HEK293T (cell line): ENCODE results near the gene PJA1.

Source experiments
- CTCF ChIA-PET: fragments of 350-600 bp; formaldehyde crosslinking; extraction: SDS; loops from one replicate; lab custom pipeline; 2021; ENCODE audit warnings: antibody characterized with exemption, inconsistent platforms; lab: Yijun Ruan, JAX
- POLR2A ChIA-PET: fragments of 350-600 bp; formaldehyde crosslinking; extraction: SDS; loops from one replicate; lab custom pipeline; 2020; ENCODE audit warnings: antibody characterized with exemption, inconsistent platforms; lab: Yijun Ruan, JAX
- DNase-seq: peaks from one replicate; pipeline ENCODE4 v3.0.0; 2012; ENCODE audit warnings: mixed read lengths; ENCODE audit errors: extremely low spot score
- ARNT ChIP-seq: fragments of 450-650 bp; IDR thresholded peaks from 2 replicates; pipeline ENCODE4 v1.6.1; 2017; ENCODE audit warnings: mild to moderate bottlenecking
- BHLHE40 ChIP-seq: fragments of 450-650 bp; IDR thresholded peaks from 2 replicates; pipeline ENCODE4 v1.6.1; 2016; ENCODE audit warnings: mild to moderate bottlenecking, moderate library complexity, borderline replicate concordance
- CTBP1 ChIP-seq: fragments of 450-650 bp; IDR thresholded peaks from 2 replicates; pipeline ENCODE4 v1.6.1; 2016; ENCODE audit warnings: borderline replicate concordance
- ELF4 ChIP-seq: fragments of 450-650 bp; IDR thresholded peaks from 2 replicates; pipeline ENCODE4 v1.6.1; 2017; ENCODE audit warnings: antibody characterized with exemption
- FOXA1 ChIP-seq: fragments of 450-650 bp; IDR thresholded peaks from 2 replicates; pipeline ENCODE4 v1.6.1; 2016; ENCODE audit warnings: mild to moderate bottlenecking
- FOXK2 ChIP-seq: fragments of 450-650 bp; IDR thresholded peaks from 2 replicates; pipeline ENCODE4 v1.6.1; 2016; ENCODE audit warnings: mild to moderate bottlenecking
- FOXM1 ChIP-seq: fragments of 450-650 bp; IDR thresholded peaks from 2 replicates; pipeline ENCODE4 v1.6.1; 2017; ENCODE audit warnings: mild to moderate bottlenecking, borderline replicate concordance
- HDGF ChIP-seq: fragments of 450-650 bp; IDR thresholded peaks from 2 replicates; pipeline ENCODE4 v1.6.1; 2017; ENCODE audit warnings: antibody characterized with exemption, borderline replicate concordance
- L3MBTL2 ChIP-seq: fragments of 450-650 bp; conservative IDR thresholded peaks from 2 replicates; pipeline ENCODE4 v1.6.1; 2016; ENCODE audit warnings: mild to moderate bottlenecking
- LEF1 ChIP-seq: fragments of 450-650 bp; IDR thresholded peaks from 2 replicates; pipeline ENCODE4 v1.6.1; 2017; ENCODE audit warnings: mild to moderate bottlenecking, borderline replicate concordance
- NFRKB ChIP-seq: fragments of 450-650 bp; IDR thresholded peaks from 2 replicates; pipeline ENCODE4 v1.6.1; 2016; ENCODE audit warnings: mild to moderate bottlenecking, moderate library complexity
- PKNOX1 ChIP-seq: fragments of 450-650 bp; IDR thresholded peaks from 2 replicates; pipeline ENCODE4 v1.6.1; 2016
- SP1 ChIP-seq: fragments of 450-650 bp; IDR thresholded peaks from 2 replicates; pipeline ENCODE4 v1.6.1; 2017
- SUZ12 ChIP-seq: fragments of 450-650 bp; IDR thresholded peaks from 2 replicates; pipeline ENCODE4 v1.6.1; 2016; ENCODE audit warnings: mild to moderate bottlenecking
- TARDBP ChIP-seq: fragments of 450-650 bp; IDR thresholded peaks from 2 replicates; pipeline ENCODE4 v1.6.1; 2016
- ZNF384 ChIP-seq: fragments of 450-650 bp; IDR thresholded peaks from 2 replicates; pipeline ENCODE4 v1.6.1; 2016

Gene PJA1

GRCh38 chrX:69151866-69152284 lies 13.4 kb downstream of the PJA1 start:
- CTCF ChIA-PET, result no interaction called here

GRCh38 chrX:69150281-69150960 lies 14.8 kb downstream of the PJA1 start:
- DNase-seq, result no peak
- ChIA-PET CTCF (no interaction called here), POLR2A (interaction anchor here (1.5 kb wide), 1 partner anchor 322 kb away, joined by 3 read pairs; the partner anchor contains the start of gene EFNB1)
- no peak for TF ChIP-seq ELF4
- no peak for TF ChIP-seq FOXM1
- no peak for TF ChIP-seq PKNOX1
- TF ChIP-seq L3MBTL2, result no peak
- TF ChIP-seq FOXK2, result no peak
- TF ChIP-seq SUZ12, result no peak
- TF ChIP-seq BHLHE40, result no peak
- TF ChIP-seq ARNT, result no peak
- TF ChIP-seq TARDBP, result no peak
- TF ChIP-seq ZNF384, result no peak
- TF ChIP-seq CTBP1, result no peak

More at GRCh38 chrX:69151866-69152284, 13.4 kb downstream of the PJA1 start:
- DNase-seq, result no peak
- POLR2A ChIA-PET, result no interaction called here
- no peak for TF ChIP-seq L3MBTL2
- TF ChIP-seq FOXM1, result no peak
- TF ChIP-seq ARNT, result no peak
- no peak for TF ChIP-seq LEF1
- no peak for TF ChIP-seq FOXK2
- TF ChIP-seq ELF4, result no peak
- no peak for TF ChIP-seq SUZ12
- no peak for TF ChIP-seq TARDBP
- TF ChIP-seq BHLHE40, result no peak
- TF ChIP-seq SP1, result no peak
- TF ChIP-seq HDGF, result no peak
- TF ChIP-seq FOXA1, result no peak
- no peak for TF ChIP-seq ZNF384
- no peak for TF ChIP-seq PKNOX1
- TF ChIP-seq CTBP1, result no peak
- no peak for TF ChIP-seq NFRKB

- no peak for TF ChIP-seq ARNT
- no peak for TF ChIP-seq TARDBP
- TF ChIP-seq ELF4, result no peak
- TF ChIP-seq FOXM1, result no peak
- no peak for TF ChIP-seq NFRKB
- TF ChIP-seq ZNF384, result no peak
- TF ChIP-seq FOXK2, result no peak
- DNase-seq, result no peak
- ChIA-PET CTCF (no interaction called here), POLR2A (interaction anchor here (1.5 kb wide), 1 partner anchor 321 kb away, joined by 3 read pairs; the partner anchor contains the start of gene EFNB1)
Observed at GRCh38 chrX:69149466-69150280, 15.6 kb downstream of the PJA1 start.

- TF ChIP-seq ELF4, result no peak
- no peak for TF ChIP-seq FOXA1
- no peak for TF ChIP-seq ARNT
- TF ChIP-seq BHLHE40, result no peak
- TF ChIP-seq FOXM1, result no peak
- TF ChIP-seq SP1, result no peak
- TF ChIP-seq L3MBTL2, result no peak
- no peak for TF ChIP-seq PKNOX1
- TF ChIP-seq LEF1, result no peak
- no peak for TF ChIP-seq ZNF384
- TF ChIP-seq HDGF, result no peak
- TF ChIP-seq TARDBP, result no peak
- TF ChIP-seq NFRKB, result no peak
- TF ChIP-seq FOXK2, result no peak
- no peak for TF ChIP-seq SUZ12
- no peak for DNase-seq
- ChIA-PET POLR2A (no interaction called here), CTCF (no interaction called here)
Observed at GRCh38 chrX:69148946-69149345, 16.3 kb downstream of the PJA1 start.

- DNase-seq, result no peak
- TF ChIP-seq L3MBTL2 (no peak), FOXM1 (no peak), PKNOX1 (no peak), FOXA1 (no peak), TARDBP (no peak), SP1 (no peak), LEF1 (no peak), ELF4 (no peak), NFRKB (no peak), ARNT (no peak), HDGF (no peak), ZNF384 (no peak), CTBP1 (no peak)
- POLR2A ChIA-PET, result no interaction called here
- CTCF ChIA-PET, result interaction anchor here (1.2 to 1.8 kb wide), 2 partner anchors 11 to 13 kb away, joined by 4 to 5 read pairs; no protein-coding TSS in a partner anchor
Observed at GRCh38 chrX:69146739-69147138, 18.5 kb downstream of the PJA1 start.
